Spleen (tissue), 13 donors: Measurements from ENCODE around the gene FNBP1. TPM values are rescaled to one million over a fixed set of nuclear protein-coding genes. Genes with fewer than 3 reads are reported as not detected.

Source experiments
- DNase-seq: peaks from one replicate; pipeline ENCODE4 v3.0.0-alpha.2; 2020
- H3K27ac ChIP-seq, 8 donors: fragments of 200-600 bp; sonication (generic) in 7 of 8; 1 replicate in 4 of 8; 2 replicates in 4 of 8; pipeline versions ENCODE4 v1.5.0 to v1.8.0; 2016 to 2021; ENCODE audit warnings: inconsistent platforms in 4 of 8, mild to moderate bottlenecking in 4 of 8, moderate library complexity in 1 of 8
- H3K27me3 ChIP-seq, 7 donors: fragments of 200-600 bp; sonication (generic) in 6 of 7; replicated peaks in 1 of 7; 1 replicate in 4 of 7; 2 replicates in 3 of 7; pipeline versions ENCODE4 v1.5.0 to v1.8.0; 2016 to 2021; ENCODE audit warnings: inconsistent platforms in 3 of 7, mild to moderate bottlenecking in 1 of 7
- H3K36me3 ChIP-seq, 6 donors: fragments of 200-600 bp; sonication (generic) in 5 of 6; 1 replicate in 4 of 6; 2 replicates in 2 of 6; pipeline versions ENCODE4 v1.5.0 to v1.8.0; 2016 to 2021; ENCODE audit warnings: inconsistent platforms in 2 of 6
- H3K4me1 ChIP-seq, 6 donors: fragments of 200-600 bp; sonication (generic) in 5 of 6; 1 replicate in 3 of 6; 2 replicates in 3 of 6; pipeline versions ENCODE4 v1.5.0 to v1.8.0; 2016 to 2021; ENCODE audit warnings: inconsistent platforms in 3 of 6
- H3K4me3 ChIP-seq, 8 donors: fragments of 200-600 bp; sonication (generic) in 7 of 8; 1 replicate in 4 of 8; 2 replicates in 4 of 8; pipeline versions ENCODE4 v1.5.0 to v1.8.0; 2016 to 2021; ENCODE audit warnings: inconsistent platforms in 4 of 8, mild to moderate bottlenecking in 4 of 8, moderate library complexity in 2 of 8
- H3K9me3 ChIP-seq, 8 donors: fragments of 200-600 bp; sonication (generic) in 7 of 8; 1 replicate in 4 of 8; 2 replicates in 4 of 8; pipeline versions ENCODE4 v1.5.0 to v1.8.0; 2016 to 2021; ENCODE audit warnings: inconsistent platforms in 4 of 8
- POLR2A ChIP-seq, 3 donors: fragments of 450-650 bp; IDR thresholded peaks; one replicate each; pipeline ENCODE4 v1.5.1; 2017; ENCODE audit warnings: antibody characterized with exemption in 3 of 3, mild to moderate bottlenecking in 1 of 3
- POLR2AphosphoS5 ChIP-seq, 3 donors: sonication (generic); formaldehyde crosslinking; IDR thresholded peaks; one replicate each; pipeline ENCODE4 v1.5.1; 2017; ENCODE audit warnings: antibody characterized with exemption in 3 of 3
- WGBS, 5 donors: extraction: QIAGEN DNeasy Blood & Tissue Kit in 3 of 5; methylation state at CpG; one replicate each; pipeline versions ENCODE4 v1.1.5 to v1.1.7; 2013 to 2018; 5-methylcytosine and 5-hydroxymethylcytosine counted together
- intact Hi-C: fragments of 100-400 bp; cut with DNase I; formaldehyde crosslinking; loops from one replicate; pipeline ENCODE4 v1.15.0; 2023; ENCODE audit warnings: low total_unique reads
- long read RNA-seq, 2 donors: transcript quantifications; one replicate each; lab custom pipeline, GENCODE V29; 2026
- polyA plus RNA-seq, 3 donors: library from polyadenylated mRNA; stranded (reverse); fragments of 200-250 nt; gene quantifications; one replicate each; pipeline ENCODE4 v1.2.1, GENCODE V29; 2013
- total RNA-seq, 7 donors: library from RNA; depleted of rRNA in 3 of 7; stranded (reverse); fragments of >200 nt in 3 of 7; fragmentation: NEBNext Ultra II Directional in 4 of 7; extraction: Animal tissue kit (Norgen Biotek cat#: 25700) in 4 of 7; gene quantifications; one replicate each; pipeline versions ENCODE4 v1.1.0 to v1.2.1, GENCODE V29; 2016 to 2021
- TF ChIP-seq, protein P1 (sequence below), 11 experiments: fragments of 200-600 bp in 7 of 11; fragments of 450-650 bp in 4 of 11; sonication (generic) in 4 of 11; IDR thresholded peaks in 8 of 11; conservative IDR thresholded peaks in 3 of 11; 1 replicate in 7 of 11; 2 replicates in 4 of 11; pipeline versions ENCODE4 v1.4.0 to v1.8.0; 2016 to 2021; ENCODE audit warnings: antibody characterized with exemption in 11 of 11, inconsistent platforms in 4 of 11, mild to moderate bottlenecking in 1 of 11
- donor health status: healthy with polysubstance abuse.
- donor health status: DM: no; HTN: no; CAD: no; lungs with moderate emphysema.
- donor health status: DM: no; HTN: no; CAD: no.
- donor health status: Bipolar disorder and iron deficiency.
- donor health status: healthy.
- donor health status: DM: no; HTN: no; CAD: no.
- donor health status: DM: yes; HTN: yes; CAD: no.

FNBP1 gene
- total RNA-seq (100 to 1,000 TPM; 132 to 156 (median 148) TPM), polyA plus RNA-seq (10 to 100 TPM; 40.6 to 55.6 (median 54.9) TPM)
- long read RNA-seq, donor 1, full-length matches to known transcripts, result 4 of 44 reads
- long read RNA-seq, donor 1, partial matches to known transcripts, result 40 of 44 reads
- long read RNA-seq, donor 1, other reads (novel, unspliced or antisense), result 0 of 44 reads
- long read RNA-seq, donor 2, full-length matches to known transcripts, result 5 of 28 reads
- long read RNA-seq, donor 2, partial matches to known transcripts, result 23 of 28 reads
- long read RNA-seq, donor 2, other reads (novel, unspliced or antisense), result 0 of 28 reads

DNA sequence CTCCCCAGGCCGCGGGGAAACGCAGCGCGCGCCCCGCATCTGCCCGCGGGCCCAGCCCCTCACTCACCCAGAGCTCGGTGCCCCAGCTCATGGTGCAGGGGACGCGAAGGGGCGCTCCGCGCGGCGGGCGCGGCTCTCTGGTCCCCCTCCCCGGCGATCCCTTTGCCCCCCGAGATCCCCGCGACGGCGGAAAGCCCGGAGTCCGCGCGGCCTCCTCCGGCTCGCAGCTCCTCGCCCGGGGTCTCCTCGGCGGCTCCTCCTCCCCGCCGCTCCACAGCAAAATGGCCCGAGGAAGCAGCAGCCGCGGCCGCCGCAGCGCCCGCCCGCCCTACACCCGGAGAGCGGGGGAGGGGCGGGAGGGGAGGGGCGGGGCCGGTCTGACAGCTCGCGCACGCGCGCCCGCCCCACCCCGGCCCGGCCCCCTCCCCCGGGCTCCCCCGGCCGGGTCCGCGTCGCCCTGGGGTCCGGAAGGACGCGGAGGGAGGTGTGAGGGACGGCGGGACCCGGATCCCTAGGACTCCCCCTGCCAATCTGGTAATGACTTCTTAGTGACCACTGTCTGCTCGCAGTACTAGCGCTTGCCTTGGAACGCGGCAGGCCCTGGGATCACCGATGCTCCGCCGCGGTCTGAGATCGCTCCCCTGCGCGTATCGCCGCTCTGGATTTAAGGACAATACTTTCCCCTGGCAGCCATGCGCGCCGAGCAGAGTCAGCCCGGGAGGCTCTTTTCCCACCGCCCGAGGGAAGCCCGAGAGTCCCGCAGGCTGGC is at the start of gene FNBP1:
Gene FNBP1, minus strand, starts transcription at position 305 of the 769 bp plus-strand sequence. Its CDS starts 214 bp downstream, at position 91.
- DNase-seq, result peak; percentile 95
- Histone ChIP-seq H3K4me1 (peaks cover 25 to 81% (median 63%) of the 10 kb centered on the region in 6 donors), H3K9me3 (no peaks in the 10 kb centered on the region), H3K4me3 (peak within 1 kb of the TSS; percentile 72 to 92 (median 78)), H3K27ac (peak within 1 kb of the TSS; percentile 87 to 99 (median 98)), H3K27me3 (no peaks in the 10 kb centered on the region), H3K36me3 (no peaks in the 10 kb centered on the region)
- WGBS, 5 donors, result 0 to 1% (median 0%) methylated on average over 12 to 91 of the region's 92 CpGs
- TF ChIP-seq POLR2A (IDR thresholded peaks at IDR 0.05), result peak; percentile 61 to 89 (median 68)
- peak; percentile 95 to 98 (median 96) for TF ChIP-seq POLR2AphosphoS5 (IDR thresholded peaks at IDR 0.05)
- TF ChIP-seq, protein P1, sequence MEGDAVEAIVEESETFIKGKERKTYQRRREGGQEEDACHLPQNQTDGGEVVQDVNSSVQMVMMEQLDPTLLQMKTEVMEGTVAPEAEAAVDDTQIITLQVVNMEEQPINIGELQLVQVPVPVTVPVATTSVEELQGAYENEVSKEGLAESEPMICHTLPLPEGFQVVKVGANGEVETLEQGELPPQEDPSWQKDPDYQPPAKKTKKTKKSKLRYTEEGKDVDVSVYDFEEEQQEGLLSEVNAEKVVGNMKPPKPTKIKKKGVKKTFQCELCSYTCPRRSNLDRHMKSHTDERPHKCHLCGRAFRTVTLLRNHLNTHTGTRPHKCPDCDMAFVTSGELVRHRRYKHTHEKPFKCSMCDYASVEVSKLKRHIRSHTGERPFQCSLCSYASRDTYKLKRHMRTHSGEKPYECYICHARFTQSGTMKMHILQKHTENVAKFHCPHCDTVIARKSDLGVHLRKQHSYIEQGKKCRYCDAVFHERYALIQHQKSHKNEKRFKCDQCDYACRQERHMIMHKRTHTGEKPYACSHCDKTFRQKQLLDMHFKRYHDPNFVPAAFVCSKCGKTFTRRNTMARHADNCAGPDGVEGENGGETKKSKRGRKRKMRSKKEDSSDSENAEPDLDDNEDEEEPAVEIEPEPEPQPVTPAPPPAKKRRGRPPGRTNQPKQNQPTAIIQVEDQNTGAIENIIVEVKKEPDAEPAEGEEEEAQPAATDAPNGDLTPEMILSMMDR (IDR thresholded peaks at IDR 0.05 in 8 of 11, conservative IDR thresholded peaks at IDR 0.05 in 3 of 11), result peak in 1 of 11 experiments; percentile 22
- intact Hi-C loops, result loop anchor here (5.0 kb wide), 1 partner anchor 156 kb away; no protein-coding TSS in a partner anchor

DNA sequence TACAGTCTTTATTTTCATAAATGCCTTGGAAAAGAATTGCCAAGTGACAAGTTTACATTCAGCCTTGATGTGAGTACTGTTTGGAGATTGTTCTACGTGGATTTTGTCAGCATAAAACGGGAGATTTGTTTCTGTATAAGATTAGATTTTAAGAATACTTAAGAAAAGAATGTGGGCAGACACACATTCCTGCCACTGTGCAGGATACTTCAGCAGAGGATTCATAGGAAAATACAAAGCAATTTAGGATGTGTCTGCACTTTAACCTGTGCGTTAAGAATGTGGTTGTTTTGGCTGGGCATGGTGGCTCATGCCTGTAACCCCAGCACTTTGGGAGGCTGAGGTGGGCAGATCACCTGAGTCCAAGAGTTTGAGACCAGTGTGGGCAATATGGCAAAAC is 47.9 kb upstream of the FNBP1 start:
- no peak overlapping the region for H3K4me3 ChIP-seq
- intact Hi-C loops, result no loop called here
- H3K9me3 ChIP-seq, result no peaks in the 10 kb centered on the region
- no peak for DNase-seq
- TF ChIP-seq POLR2AphosphoS5 (IDR thresholded peaks at IDR 0.05) (no peak), POLR2A (IDR thresholded peaks at IDR 0.05) (no peak)
- TF ChIP-seq, protein P1 (IDR thresholded peaks at IDR 0.05 in 8 of 11, conservative IDR thresholded peaks at IDR 0.05 in 3 of 11), result no peak
- no peak overlapping the region for H3K27ac ChIP-seq
- peaks cover 0 to 6% (median 3%) of the 10 kb centered on the region in 6 donors for H3K4me1 ChIP-seq
- 85 to 95% (median 91%) methylated on average over 3 of the region's 3 CpGs for WGBS, 5 donors
- H3K36me3 ChIP-seq, result peaks cover 5 to 100% (median 65%) of the 10 kb centered on the region in 6 donors
- no peaks in the 10 kb centered on the region for H3K27me3 ChIP-seq

DNA sequence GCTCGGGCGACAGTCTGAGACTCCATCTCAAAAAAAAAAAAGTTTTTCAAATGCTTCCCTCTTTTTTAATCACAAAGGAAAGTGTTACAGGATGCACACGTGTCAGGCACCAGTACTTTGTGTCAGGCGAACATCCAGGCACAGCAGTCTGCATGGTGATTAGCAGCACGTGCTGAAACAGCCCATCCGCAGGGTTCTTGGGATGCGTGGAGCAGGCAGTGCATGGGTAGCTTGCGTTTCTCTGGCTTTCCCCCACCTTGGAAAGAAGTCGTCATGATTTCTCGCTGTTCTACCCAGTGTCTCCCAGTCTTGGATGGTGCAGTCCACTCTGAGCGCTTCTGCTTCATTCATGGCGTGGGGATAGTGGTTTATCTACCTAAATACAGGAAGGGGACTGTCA is 46.2 kb upstream of the FNBP1 start:
- Histone ChIP-seq H3K9me3 (no peaks in the 10 kb centered on the region), H3K27me3 (no peaks in the 10 kb centered on the region), H3K4me1 (no peaks in the 10 kb centered on the region), H3K4me3 (no peak overlapping the region), H3K36me3 (peaks cover 5 to 100% (median 68%) of the 10 kb centered on the region in 6 donors), H3K27ac (no peak overlapping the region)
- peak; percentile 19 for DNase-seq
- TF ChIP-seq POLR2A (IDR thresholded peaks at IDR 0.05) (no peak), POLR2AphosphoS5 (IDR thresholded peaks at IDR 0.05) (no peak)
- 93 to 96% (median 93%) methylated on average over 12 of the region's 12 CpGs for WGBS, 5 donors
- intact Hi-C loops, result no loop called here

DNA sequence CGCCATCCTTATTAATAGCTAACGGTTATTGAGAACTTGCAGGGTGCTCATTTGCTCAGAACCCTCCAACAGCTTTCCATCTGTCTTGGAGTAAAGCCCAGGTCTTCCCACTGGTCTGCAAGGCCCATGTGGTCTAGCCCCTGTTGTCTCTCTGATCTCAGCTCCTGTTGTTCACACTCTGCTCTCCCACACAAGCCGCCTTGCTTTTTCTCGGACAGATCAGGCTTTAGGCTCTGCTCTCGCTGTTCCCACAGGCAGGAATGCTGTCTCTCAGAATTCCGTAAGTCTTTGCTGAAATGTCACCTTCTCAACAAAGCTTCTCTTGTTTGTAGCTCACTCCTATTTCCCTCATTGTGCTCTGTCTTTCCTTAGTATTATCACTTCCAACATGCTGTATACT is 45.1 kb upstream of the FNBP1 start:
- no peak overlapping the region for H3K27ac ChIP-seq
- no peaks in the 10 kb centered on the region for H3K9me3 ChIP-seq
- intact Hi-C loops, result no loop called here
- TF ChIP-seq POLR2AphosphoS5 (IDR thresholded peaks at IDR 0.05) (no peak), POLR2A (IDR thresholded peaks at IDR 0.05) (no peak)
- TF ChIP-seq, protein P1 (IDR thresholded peaks at IDR 0.05 in 8 of 11, conservative IDR thresholded peaks at IDR 0.05 in 3 of 11), result no peak
- no peaks in the 10 kb centered on the region for H3K4me1 ChIP-seq
- DNase-seq, result peak; percentile 20
- peaks cover 1 to 100% (median 67%) of the 10 kb centered on the region in 6 donors for H3K36me3 ChIP-seq
- 94 to 97% (median 97%) methylated on average over 6 of the region's 6 CpGs for WGBS, 5 donors
- H3K4me3 ChIP-seq, result no peak overlapping the region
- H3K27me3 ChIP-seq, result no peaks in the 10 kb centered on the region
